Stimulated activated CD8-positive, alpha-beta memory T cell treated with anti-CD3 and anti-CD28 coated beads, Interleukin-12 subunit alpha, Interleukin-12 subunit beta, amount 100 ng/mL, for 1 hour (primary cell): ENCODE results near the gene PHLDA2.
"Not testable (repeated sequence)": the region's sequence is repeated elsewhere in the genome, so short reads cannot be mapped to it uniquely, and the experiment has no call there.

Source experiments
- DNase-seq: peaks from one replicate; pipeline ENCODE4 v3.0.0-alpha.2; 2020; ENCODE audit warnings: low read depth

The PHLDA2 gene

DNA sequence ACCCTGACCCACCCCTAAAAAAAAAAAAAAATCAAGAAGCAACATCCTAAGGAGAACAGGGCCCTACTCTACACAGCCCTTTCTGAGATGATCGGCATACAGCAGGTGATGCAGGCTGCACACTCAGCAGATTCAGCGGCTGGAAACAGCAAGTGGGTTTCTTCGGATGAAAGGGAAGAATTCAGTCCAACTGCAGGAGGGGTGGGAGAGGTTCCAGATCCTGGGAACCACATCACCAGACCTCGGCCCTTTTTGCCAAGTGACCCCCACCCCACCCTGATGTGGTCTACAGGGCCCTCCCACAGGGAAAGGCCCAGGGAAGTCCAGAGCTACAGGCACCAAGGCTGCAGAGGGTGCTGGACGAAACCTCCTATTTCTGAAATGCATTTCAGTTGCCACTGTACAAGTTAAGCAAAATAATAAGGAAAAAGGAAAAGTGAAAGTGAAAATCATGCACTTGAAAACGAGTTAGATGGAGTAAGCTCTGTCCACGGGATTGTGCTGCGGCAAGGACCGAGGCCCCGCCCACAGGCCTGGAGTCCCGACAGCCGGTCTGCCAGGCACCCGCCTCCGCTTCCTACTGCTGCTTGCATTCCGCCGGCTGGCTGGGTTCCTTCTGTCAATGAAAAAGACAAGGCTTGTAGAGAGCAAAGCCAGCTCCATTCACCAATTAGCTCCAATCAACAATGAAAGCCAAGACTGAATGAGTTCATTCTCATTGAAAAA lies 16.0 kb upstream of the PHLDA2 start:
- no peak for DNase-seq

DNA sequence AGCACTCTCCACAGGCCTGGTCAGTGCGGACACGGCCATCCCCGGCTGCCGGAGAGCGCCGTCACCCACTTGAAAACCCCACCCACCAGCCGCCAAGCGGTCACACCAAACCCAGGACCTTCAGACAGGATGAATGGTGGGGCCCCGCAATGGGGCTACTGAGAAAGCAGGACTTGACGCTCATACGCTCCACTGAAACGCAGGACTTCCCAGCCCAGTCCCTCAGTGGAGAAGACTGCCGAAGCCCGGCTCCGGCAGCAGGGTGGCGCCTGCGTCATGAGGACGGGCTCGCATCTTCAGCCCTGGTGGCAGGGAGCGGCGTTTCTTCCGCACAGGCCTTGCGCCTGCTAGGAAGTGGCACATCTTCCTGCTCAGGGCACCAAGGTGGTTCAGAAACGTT lies 15.3 kb upstream of the PHLDA2 start:
- DNase-seq = no peak

DNA sequence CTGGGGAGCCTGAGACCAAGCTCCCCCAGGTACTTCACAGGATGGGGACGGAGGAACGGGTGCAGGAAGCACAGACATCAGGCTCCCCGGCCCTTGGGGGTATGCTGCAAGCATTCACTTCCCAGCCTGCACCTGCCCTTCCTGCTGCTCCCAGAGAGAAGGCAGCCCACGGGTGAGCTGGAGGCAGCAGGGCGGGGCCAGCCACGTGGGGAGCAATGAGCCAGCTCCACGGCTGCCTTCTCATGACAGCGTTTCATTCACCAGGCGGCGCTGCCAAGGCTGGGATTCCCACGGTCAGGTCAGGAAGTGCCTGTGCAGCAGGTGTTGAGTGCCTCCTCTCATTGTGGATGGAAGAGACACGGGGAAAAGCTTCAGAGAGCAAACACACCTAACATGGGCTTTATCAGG lies 14.5 kb upstream of the PHLDA2 start:
- no peak for DNase-seq

DNA sequence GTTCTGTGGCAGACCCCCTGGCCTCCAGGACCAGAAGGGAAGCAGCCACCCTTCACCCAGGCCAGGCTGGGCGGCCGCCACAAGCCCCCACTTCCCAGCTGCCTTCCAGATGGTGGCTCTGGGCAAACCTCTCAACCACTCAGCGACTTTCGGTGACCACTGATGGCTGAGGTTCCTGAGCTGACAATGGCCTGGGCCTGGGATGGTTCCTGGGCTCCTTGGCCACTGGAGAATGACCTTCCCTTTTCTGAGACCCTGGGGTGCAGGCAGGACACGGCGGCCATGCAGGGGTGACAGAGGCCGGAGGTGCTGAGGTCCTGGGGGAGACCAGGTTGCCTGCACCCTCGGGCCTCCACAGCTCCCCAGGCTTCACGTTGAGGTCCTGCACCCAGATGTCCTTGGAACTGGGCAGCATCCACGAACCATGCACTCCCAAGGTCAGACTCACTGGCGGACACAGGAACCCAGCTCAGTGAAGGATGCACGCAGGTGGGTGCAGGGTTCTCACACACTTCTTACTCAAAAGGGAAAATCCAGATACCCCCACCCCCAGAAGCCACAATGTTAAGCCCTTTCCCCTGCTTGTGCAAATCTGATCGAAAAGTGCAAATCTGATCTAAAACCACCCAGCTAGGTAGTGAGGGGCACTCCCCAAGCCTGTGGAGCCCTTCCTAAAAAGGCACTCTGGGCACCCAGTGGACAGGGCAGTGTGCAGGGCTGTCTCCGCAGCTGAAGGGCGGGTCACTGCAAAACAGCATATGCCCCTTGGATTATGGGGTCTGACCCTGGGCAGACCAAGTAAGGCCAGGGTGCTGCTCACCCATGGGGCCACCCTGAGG lies 13.9 kb upstream of the PHLDA2 start:
- no peak for DNase-seq

DNA sequence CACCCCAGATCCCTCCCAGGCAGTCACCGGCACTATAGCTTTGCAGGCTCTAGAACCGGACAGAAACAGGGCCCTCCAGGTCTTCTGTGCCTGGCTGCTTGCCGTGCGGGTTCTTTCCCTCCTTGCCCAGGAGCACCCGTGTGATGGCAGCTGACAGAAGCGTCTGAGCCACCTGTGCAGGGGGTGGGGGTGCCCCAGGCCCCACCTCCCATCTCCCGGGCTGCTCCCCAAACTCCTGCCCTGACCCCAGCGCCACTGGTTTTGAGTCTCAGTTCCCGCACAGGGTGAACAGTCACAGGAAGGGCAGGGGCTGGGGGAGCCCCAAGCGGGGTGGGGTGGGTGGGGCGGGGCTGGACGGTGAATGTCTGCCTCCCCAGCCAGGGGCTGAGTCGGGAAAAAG lies 13.2 kb upstream of the PHLDA2 start:
- no peak for DNase-seq

DNA sequence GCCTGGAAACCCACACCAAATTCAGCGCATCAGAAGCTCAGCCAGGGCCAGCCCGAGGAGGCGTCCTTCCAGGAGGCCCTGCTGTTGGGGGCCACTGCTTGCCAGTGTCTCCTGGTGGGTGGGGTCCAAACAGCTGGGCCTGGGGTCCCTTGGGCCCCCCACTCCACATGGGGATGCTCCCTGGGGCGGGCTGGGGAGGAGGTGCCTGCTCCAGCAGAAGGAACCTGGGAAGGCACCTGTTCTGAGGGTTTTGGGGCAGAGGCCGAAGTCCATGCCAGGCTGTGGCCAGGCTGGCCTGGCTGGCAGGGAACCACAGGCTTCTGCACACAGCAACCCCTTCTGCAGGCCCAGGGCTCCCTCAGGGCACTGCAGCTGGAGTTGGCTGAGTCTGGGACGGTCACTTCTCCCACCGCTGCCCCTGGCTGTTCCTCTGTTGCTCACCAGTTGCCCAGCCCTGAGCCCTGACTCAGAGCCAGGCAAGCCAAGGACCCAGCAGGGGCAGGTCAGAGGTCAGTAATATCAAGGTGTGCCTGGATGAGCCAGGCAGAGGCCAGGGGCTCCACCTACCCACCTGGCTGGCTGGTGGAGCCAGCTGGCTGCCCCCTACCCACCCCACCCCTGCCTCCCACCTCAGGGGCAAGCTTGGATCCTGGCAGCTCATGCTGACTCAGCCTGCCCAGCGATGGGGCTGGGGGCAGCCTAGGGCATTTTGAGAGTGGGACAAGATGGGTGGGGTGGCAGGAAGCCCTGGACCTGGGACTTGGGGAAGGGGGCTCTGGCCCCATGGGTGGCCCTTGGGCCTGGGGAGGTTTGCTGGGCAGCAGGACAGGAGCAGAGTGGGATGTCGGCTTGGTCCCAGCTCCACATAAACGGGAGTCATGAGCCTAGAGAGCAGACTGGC lies 12.0 kb upstream of the PHLDA2 start:
- DNase-seq = no peak

DNA sequence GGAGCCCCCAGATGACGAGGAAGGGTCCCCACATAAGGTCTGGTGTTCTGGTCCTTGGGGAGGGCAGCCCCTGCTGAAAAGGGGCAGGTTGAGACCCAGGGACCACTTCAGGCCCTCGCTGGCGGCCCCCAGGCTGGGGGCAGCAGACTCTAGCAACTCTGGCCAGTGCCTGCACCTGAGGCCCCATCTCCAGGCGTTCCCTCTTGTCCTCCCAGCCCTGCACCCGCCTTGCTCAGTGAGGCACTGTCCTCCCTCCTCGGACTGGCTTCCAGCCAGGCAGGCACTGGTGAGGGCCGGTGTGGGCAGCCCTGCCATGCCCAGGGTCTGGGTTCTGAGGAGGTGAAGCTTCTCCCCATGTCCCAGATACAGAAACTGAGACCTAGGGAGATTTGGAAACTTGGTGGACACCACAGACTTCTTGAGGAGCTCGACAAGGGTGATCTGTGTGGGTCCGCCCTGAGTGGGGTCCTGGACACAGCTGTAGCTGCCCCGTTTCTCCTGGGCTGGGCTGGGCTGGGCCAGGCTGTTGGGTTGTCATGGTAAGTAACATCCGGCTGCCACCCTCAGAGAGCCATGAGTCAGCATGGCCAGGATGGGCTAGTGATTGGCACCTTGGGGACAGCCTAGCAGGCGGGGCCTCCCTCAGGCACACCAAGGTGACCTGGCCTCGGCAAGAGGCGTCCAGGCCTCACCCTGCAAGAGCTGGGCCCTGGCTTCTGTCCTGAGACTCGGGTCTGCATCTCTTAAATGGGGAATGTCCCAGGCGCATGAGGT lies 11.1 kb upstream of the PHLDA2 start:
- no peak for DNase-seq

DNA sequence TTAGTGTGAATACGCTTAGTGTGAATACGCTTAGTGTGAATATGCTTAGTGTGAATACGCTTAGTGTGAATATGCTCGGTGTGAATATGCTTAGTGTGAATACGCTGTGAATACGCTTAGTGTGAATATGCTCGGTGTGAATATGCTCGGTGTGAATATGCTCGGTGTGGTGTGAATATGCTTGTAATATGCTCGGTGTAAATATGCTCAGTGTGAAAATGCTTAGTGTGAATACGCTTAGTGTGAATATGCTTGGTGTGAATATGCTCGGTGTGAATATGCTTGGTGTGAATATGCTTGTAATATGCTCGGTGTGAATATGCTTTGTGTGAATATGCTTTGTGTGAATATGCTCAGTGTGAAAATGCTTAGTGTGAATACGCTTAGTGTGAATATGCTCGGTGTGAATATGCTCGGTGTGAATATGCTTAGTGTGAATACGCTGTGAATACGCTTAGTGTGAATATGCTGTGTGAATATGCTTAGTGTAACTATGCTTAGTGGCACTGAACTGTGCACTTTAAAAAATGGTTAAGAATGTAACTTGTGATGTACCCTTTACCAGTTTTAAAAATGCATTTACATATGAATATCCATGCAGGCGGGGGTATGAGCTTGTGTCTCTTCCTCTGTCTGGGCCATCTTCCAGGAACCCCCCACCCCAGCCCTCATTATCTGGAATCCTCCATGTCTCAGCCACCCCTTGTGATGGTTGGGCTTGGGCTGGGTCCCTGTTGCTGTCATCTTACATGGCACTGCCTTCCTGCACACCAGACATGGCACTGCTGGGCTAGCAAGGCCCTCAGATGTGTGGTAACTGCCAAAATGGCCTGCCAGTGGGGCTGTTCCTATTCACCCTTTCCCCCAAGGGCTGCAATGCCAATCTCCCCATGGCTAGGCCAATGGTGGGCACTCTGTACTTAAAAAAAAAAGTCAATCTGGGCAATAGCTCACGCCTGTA lies 9.5 kb upstream of the PHLDA2 start:
- DNase-seq = not testable (repeated sequence)

DNA sequence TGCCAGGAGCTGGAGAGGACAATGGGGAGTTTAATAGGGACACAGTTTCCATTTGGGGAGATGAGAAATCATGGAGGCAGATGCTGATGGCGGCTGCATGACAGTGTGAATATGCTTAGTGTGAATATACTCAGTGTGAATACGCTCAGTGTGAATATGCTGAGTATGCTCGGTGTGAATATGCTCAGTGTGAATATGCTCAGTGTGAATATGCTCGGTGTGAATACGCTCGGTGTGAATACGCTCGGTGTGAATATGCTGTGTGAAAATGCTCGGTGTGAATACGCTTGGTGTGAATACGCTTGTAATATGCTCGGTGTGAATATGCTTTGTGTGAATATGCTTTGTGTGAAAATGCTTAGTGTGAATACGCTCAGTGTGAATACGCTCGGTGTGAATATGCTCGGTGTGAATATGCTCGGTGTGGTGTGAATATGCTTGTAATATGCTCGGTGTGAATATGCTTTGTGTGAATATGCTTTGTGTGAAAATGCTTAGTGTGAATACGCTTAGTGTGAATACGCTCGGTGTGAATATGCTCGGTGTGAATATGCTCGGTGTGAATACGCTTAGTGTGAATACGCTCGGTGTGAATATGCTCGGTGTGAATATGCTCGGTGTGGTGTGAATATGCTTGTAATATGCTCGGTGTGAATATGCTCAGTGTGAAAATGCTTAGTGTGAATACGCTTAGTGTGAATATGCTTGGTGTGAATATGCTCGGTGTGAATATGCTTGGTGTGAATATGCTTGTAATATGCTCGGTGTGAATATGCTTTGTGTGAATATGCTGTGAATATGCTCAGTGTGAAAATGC lies 8.6 kb upstream of the PHLDA2 start:
- not testable (repeated sequence) for DNase-seq

DNA sequence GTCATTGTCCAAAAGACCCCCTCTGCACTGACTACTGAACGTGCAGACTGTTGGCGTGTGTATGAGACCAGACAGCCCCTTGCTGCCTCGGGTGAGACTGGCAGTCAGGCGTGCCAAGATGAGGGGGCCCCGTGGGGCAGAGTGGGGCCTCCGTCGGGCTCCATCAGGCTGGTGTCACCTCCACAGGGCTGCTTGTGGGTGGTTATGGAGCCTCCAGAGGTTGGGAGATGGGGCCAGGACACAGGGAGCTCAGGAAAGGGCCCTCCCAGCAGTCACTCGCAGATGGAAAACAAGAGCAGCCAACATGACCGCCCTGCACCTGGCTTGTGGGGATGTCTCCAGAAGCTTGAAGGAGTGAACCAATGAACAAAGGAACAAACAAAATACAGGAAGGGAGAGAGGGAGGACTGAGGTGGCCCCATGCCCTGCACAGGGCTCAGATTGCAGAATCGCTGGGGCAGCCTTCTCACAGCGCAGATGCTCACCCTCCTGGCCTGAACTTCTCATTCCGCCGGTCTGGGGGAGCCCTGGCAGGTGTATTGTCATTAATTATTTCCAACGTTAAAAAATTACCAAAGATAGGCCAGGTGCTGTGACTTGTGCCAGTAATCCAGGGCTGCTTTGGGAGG lies 5.5 kb upstream of the PHLDA2 start:
- DNase-seq = no peak

DNA sequence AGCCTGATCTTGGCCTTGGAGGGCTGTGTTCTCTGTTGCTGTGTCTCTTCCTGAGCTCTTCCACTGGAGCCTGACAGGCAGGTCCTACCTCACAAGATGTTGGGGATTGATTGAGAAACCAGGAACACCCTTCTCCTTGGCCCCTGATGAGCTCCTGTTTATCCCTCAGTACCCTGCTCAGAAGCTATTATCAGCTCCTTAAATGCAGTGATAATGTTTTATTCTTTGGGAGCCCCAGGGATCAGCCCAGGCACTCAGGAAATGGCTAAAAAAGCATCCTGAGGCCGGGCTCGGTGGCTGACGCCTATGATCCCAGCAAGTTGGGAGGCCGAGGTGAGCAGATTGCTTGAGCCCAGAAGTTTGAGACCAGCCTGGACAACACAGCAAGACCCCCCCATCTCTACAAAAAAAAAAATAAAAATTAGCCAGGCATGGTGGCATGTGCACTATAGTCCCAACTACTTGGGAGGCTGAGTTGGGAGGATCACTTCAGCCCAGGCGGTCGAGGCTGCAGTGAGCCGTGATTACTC lies 4.9 kb upstream of the PHLDA2 start:
- DNase-seq = no peak

DNA sequence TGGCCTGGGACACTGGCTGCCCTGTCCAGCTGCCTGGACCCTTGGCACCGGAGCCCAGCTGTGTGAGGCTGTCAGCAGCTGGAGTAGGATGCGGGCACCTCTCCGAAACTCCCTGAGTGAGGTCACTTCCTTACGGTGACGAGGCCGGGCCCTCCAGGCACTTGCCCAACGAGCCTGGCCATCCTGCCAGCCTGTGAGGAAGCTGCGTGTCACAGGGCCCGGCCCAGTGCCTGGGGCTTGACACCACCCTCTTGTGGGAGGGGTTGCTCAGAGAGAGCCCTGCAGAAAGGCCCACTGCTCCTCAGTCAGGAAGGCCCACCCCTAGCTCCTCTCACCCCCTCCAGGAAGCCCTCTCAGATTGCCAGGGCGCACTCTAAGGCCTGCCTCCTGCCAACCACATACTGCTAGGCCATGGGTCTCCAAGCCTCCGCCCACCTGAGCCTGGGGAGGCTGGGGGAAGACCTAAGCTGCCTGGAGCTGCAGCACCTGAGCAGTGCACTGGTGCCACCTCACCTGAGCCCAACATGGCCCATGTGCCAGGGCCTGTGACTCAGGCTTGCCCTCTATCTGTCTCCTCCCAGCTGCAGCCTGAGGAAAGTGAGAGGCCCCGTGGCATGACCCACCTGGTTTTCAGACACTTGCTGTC lies 4.3 kb upstream of the PHLDA2 start:
- DNase-seq = no peak

DNA sequence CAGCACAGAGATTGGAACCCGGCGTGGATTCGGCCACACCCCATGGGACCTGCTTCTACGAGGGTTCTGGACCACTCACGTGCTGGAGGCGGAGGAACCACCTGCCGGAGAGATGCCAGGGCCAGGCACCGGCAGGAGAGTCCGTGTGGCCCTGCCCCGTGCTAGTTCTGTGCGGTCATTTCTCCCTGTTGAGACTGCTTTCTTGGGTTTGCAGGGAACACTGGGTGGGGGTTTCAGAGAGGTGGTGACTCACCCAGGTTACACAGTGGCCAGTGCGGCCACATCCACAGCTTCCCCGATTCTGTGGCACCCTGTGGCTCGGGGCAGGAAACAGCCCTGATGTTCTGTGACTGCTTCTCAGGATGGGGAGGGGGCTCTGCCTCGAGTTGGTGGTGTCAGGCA lies 3.6 kb upstream of the PHLDA2 start:
- no peak for DNase-seq

DNA sequence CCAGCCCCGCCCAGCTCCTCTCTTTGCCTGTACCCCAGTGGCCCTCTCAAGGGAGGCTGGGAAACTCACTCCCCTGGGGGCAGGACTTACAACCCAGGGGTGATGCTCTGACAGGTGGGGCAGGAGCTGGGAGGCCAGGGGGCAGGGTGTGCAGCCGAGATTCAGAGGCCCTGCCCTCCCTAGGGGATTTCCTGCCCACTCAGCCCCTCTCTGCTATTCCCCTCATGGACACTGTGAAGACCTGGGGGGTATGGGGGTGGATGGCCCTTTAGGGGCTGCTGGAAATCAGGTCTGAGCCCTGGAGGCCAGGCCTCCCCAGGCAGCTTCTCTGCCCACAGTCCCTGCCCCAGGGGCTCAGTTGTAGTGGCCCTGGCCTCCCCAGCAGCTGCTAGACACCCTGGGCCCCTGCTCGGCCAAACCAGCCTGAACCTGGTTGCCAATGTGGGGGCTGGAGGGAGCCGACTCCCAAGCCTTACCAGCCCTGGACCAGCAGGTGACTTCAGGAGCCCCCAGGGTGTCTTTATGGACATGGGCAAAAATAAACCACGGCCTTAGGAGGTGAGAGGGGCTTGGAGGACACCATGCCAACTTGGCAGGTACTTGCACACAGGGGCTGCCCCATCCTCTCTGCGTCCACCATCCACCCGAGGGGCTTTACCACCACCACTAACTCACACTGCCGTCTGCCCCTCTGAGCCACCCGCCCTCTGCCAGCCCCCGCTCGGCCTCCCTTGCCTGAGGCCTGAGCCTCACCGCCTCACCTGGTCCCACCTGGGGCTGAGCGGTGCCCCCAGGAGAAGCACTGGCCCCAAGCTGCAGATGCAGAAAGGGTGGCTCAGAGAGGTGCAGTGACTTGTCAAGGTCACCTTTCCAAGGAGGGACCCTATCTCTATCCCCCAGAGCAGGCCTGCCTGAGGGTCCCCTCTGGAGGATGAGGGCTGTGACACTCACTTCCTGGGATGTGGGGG lies 2.8 kb upstream of the PHLDA2 start:
- no peak for DNase-seq

DNA sequence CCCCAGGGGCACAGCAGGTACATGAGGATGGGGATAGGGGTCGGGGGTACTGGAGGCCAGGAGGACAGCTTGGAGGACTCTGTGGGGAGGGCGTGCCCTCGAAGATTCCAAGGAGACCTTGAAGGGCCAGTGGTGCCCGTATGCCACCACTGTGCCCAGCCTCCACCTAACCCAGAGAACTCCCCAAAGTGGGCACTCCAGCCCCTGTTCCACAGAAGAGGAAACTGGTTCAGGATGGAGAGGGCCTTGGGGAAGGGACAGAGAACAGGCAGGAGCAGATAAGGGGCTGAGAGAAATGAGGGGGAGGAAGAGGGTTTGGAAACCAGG lies 2.2 kb upstream of the PHLDA2 start:
- no peak for DNase-seq

DNA sequence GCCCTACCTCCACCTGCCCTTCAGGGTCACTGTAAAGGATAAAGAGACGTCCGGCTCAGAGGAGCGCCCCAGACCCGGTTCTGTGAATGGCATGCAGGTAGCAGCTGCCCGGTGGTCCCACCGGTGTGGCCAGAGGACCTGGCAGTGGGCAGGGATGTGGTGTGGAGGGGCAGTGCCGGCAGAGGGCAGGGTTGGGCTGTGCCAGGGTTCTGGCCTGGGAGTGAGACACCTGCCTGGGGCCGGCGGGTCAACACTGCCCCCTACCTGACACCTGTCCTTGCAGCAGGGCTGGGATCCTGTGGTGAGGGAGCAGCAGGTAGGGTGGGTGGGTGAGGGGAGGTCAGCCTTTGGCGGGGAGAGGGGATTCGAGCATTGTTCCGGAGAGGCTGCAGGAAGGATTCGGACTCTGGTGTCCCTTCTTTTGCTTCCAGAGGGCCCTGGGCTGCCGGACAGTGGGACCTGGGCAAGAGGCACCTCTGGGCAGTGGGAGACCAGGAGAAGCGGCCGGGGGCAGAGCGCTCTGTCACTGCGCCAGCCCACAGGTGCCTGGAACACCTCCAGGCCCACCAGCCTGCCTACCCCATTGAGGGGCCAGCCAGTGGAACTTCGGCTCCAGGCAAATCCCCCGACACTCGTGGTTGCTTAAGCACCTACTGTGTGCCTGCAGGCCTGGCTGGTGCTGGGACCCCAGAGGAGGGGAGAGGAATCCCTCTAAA lies 1.6 kb upstream of the PHLDA2 start:
- DNase-seq = no peak
